ENCODE data around the gene MEGF11.

- TF ChIP-seq CTCF (IDR thresholded peaks at IDR 0.05 in 8 of 11, conservative IDR thresholded peaks at IDR 0.05 in 3 of 11) (no peak), POLR2AphosphoS5 (IDR thresholded peaks at IDR 0.05) (no peak)
Measured at GRCh38 chr15:66051833-66052232, 201.7 kb downstream of the MEGF11 start.
